K562 (cell line): ENCODE results near the gene ADAMTS6. TPM values are rescaled to one million over a fixed set of nuclear protein-coding genes. Genes with fewer than 3 reads are reported as not detected.

Experiments used
- ATAC-seq: fragments of 200-7000 bp; cut with Tn5 transposase; 3 replicates; pipeline ENCODE4 v1.9.1; 2020; ENCODE audit warnings: moderate library complexity
- BruUV-seq: library from RNA; stranded (reverse); fragments of 400-500 nt; replicated peaks from 2 replicates; lab custom pipeline; 2021; lab: Mats Ljungman, UMichigan
- CTCF ChIA-PET: fragments of 300-600 bp; formaldehyde crosslinking; extraction: SDS; loops from one replicate; lab custom pipeline; 2021; ENCODE audit warnings: low intra/inter-chr PET ratio; lab: Yijun Ruan, JAX
- POLR2A ChIA-PET: fragments of 300-600, 350-650 bp; sonication (Branson Sonifier 250); formaldehyde crosslinking; extraction: SDS; loops from one replicate; lab custom pipeline; 2021; ENCODE audit warnings: antibody characterized with exemption, inconsistent platforms; lab: Yijun Ruan, JAX
- DNase-seq, 4 experiments: peaks; one replicate each; pipeline versions ENCODE4 v3.0.0 to v3.0.0-alpha.2; 2011 to 2018; ENCODE audit warnings: low spot score in 3 of 4, mixed read lengths in 3 of 4; ENCODE audit errors: extremely low read depth in 1 of 4
- FAIRE-seq: peaks from 2 replicates; lab custom pipeline; 2011; peaks lifted over from hg19 to GRCh38; lab: Jason Lieb, UNC
- H2AFZ ChIP-seq: 2 replicates; pipeline ENCODE4 v1.6.0; 2011; ENCODE audit warnings: low read depth, low read length, control low read depth, inconsistent platforms
- H3K27ac ChIP-seq: fragments of 200-600 bp; 3 replicates; pipeline ENCODE4 v1.8.0; 2011; ENCODE audit warnings: low read depth, mild to moderate bottlenecking, control low read depth, inconsistent platforms, low read length, moderate library complexity, mixed read lengths; ENCODE audit errors: extremely low read depth
- H3K27me3 ChIP-seq, 2 experiments: fragments of 300-600 bp in 1 of 2; 2 replicates in 1 of 2; 3 replicates in 1 of 2; pipeline versions ENCODE4 v1.6.0 to v1.8.0; 2011; ENCODE audit warnings: inconsistent platforms in 2 of 2, low read length in 2 of 2, mild to moderate bottlenecking in 1 of 2, mixed read lengths in 1 of 2, moderate library complexity in 1 of 2; ENCODE audit not compliant: control insufficient read depth in 2 of 2, insufficient read depth in 2 of 2
- H3K36me3 ChIP-seq: fragments of 300-600 bp; 3 replicates; pipeline ENCODE4 v1.8.0; 2011; ENCODE audit warnings: mild to moderate bottlenecking, low read length, inconsistent platforms; ENCODE audit not compliant: control insufficient read depth, insufficient read depth
- H3K4me1 ChIP-seq, 2 experiments: fragments of 200-600 bp in 1 of 2; replicated peaks in 1 of 2; 2 replicates in 1 of 2; 3 replicates in 1 of 2; pipeline versions ENCODE4 v1.5.1 to v1.8.0; 2011; ENCODE audit warnings: inconsistent platforms in 2 of 2, low read length in 2 of 2, mild to moderate bottlenecking in 1 of 2, mixed read lengths in 1 of 2, moderate library complexity in 1 of 2; ENCODE audit not compliant: control insufficient read depth in 2 of 2, insufficient read depth in 2 of 2
- H3K4me2 ChIP-seq: 2 replicates; pipeline ENCODE4 v1.6.1; 2011; ENCODE audit warnings: low read length, control low read depth, inconsistent platforms, mixed read lengths; ENCODE audit not compliant: insufficient read depth
- H3K4me3 ChIP-seq: fragments of 200-600 bp; sonication (generic), shearing (Covaris generic); 2 replicates; pipeline ENCODE4 v1.5.1; 2016; ENCODE audit warnings: control low read depth, inconsistent platforms
- H3K79me2 ChIP-seq: fragments of 200-600 bp; 3 replicates; pipeline ENCODE4 v1.8.0; 2011; ENCODE audit warnings: low read length, inconsistent platforms; ENCODE audit not compliant: control insufficient read depth, insufficient read depth
- H3K9ac ChIP-seq, 2 experiments: 2 replicates each; pipeline versions ENCODE4 v1.6.0 to v1.6.1; 2011; ENCODE audit warnings: low read depth in 2 of 2, low read length in 2 of 2, control low read depth in 1 of 2, inconsistent platforms in 1 of 2, mild to moderate bottlenecking in 1 of 2, mixed read lengths in 1 of 2; ENCODE audit not compliant: insufficient read depth in 1 of 2
- H3K9me1 ChIP-seq: one replicate; pipeline ENCODE4 v1.6.0; 2011; ENCODE audit warnings: inconsistent platforms, mild to moderate bottlenecking, low read length, moderate library complexity; ENCODE audit not compliant: control insufficient read depth, insufficient read depth
- H3K9me3 ChIP-seq: replicated peaks from 2 replicates; pipeline ENCODE4 v1.5.1; 2011; ENCODE audit warnings: low read depth, low read length, inconsistent platforms; ENCODE audit not compliant: control insufficient read depth, insufficient read depth
- H4K20me1 ChIP-seq: replicated peaks from 2 replicates; pipeline ENCODE4 v1.6.1; 2011; ENCODE audit warnings: low read length, inconsistent platforms, mixed read lengths; ENCODE audit not compliant: control insufficient read depth, insufficient read depth
- BRCA1 ChIP-seq, 2 experiments: fragments of 450-650 bp in 1 of 2; sonication (generic) in 1 of 2; formaldehyde crosslinking in 1 of 2; IDR thresholded peaks; 2 replicates each; pipeline versions ENCODE4 v1.5.0 to v1.6.1; 2017 to 2020; ENCODE audit warnings: mild to moderate bottlenecking in 1 of 2, missing genetic modification reagents in 1 of 2
- FOXA1 ChIP-seq: fragments of 450-650 bp; IDR thresholded peaks from 2 replicates; pipeline ENCODE4 v1.6.1; 2016; ENCODE audit warnings: mild to moderate bottlenecking, borderline replicate concordance
- HOXB6 ChIP-seq: fragments of 250-450 bp; sonication (Bioruptor Pico); IDR thresholded peaks from 2 replicates; pipeline ENCODE4 v1.5.1; 2022; ENCODE audit warnings: mild to moderate bottlenecking, borderline replicate concordance
- KLF16 ChIP-seq: IDR thresholded peaks from 2 replicates; pipeline ENCODE4 v1.6.1; 2016; ENCODE audit warnings: antibody characterized with exemption
- MAZ ChIP-seq, 2 experiments: fragments of 450-650 bp in 1 of 2; sonication (generic) in 1 of 2; formaldehyde crosslinking; IDR thresholded peaks in 1 of 2; conservative IDR thresholded peaks in 1 of 2; 2 replicates each; pipeline versions ENCODE4 v1.4.0 to v1.5.0; 2020; ENCODE audit warnings: mild to moderate bottlenecking in 1 of 2, missing genetic modification reagents in 1 of 2
- MECOM ChIP-seq: fragments of 250-450 bp; sonication (Bioruptor Pico); IDR thresholded peaks from 2 replicates; pipeline ENCODE4 v1.8.0; 2022; ENCODE audit warnings: inconsistent platforms
- PHF21A ChIP-seq: fragments of 450-650 bp; IDR thresholded peaks from 2 replicates; pipeline ENCODE4 v1.6.1; 2017; ENCODE audit warnings: low read depth, borderline replicate concordance
- PHTF2 ChIP-seq: fragments of 250-450 bp; sonication (Bioruptor Pico); IDR thresholded peaks from 2 replicates; pipeline ENCODE4 v1.5.0; 2021; ENCODE audit warnings: mild to moderate bottlenecking
- RCOR1 ChIP-seq, 2 experiments: IDR thresholded peaks; 2 replicates each; pipeline ENCODE4 v1.6.1; 2012; ENCODE audit warnings: low read depth in 2 of 2, low read length in 2 of 2, borderline replicate concordance in 1 of 2, improper control_type of control experiment in 1 of 2
- ZEB2 ChIP-seq: fragments of 450-650 bp; IDR thresholded peaks from 2 replicates; pipeline ENCODE4 v1.6.1; 2016
- ZNF12 ChIP-seq: sonication (generic); formaldehyde crosslinking; IDR thresholded peaks from 2 replicates; pipeline ENCODE4 v1.4.0; 2020; ENCODE audit warnings: mild to moderate bottlenecking, missing genetic modification reagents
- ZNF239 ChIP-seq: fragments of 250-450 bp; sonication (Bioruptor Pico); IDR thresholded peaks from 2 replicates; pipeline ENCODE4 v1.4.0; 2020; ENCODE audit warnings: mild to moderate bottlenecking
- ZNF311 ChIP-seq: fragments of 250-450 bp; sonication (Bioruptor Pico); IDR thresholded peaks from 2 replicates; pipeline ENCODE4 v1.4.0; 2020; ENCODE audit warnings: mild to moderate bottlenecking, moderate library complexity
- WGBS: fragments of 100-300 bp; shearing (Covaris generic); methylation state at CpG from one replicate; pipeline ENCODE4 v1.1.6; 2016; ENCODE audit warnings: low coverage, mixed read lengths; ENCODE audit not compliant: insufficient coverage; ENCODE audit errors: missing lambda C conversion rate; 5-methylcytosine and 5-hydroxymethylcytosine counted together
- in situ Hi-C: fragments of 300-500 bp; cut with MboI; formaldehyde crosslinking; loops from 4 replicates; pipeline ENCODE4 v1.15.0; 2018; ENCODE audit warnings: inconsistent platforms, mixed read lengths
- intact Hi-C: fragments of 100-400 bp; cut with micrococcal nuclease; formaldehyde crosslinking; loops from 2 replicates; pipeline ENCODE4 v1.14.2; 2022
- polyA plus RNA-seq, 8 experiments: library from polyadenylated mRNA; depleted of rRNA in 4 of 8; stranded (reverse) in 5 of 8; unstranded in 3 of 8; fragments of >200 nt; fragmentation: Nextera tagmentation in 2 of 8; fragmentation: Illumina TruSeq in 1 of 8; extraction: Ambion mirVana in 2 of 8; extraction: Trizol in 1 of 8; gene quantifications; 2 replicates each; pipeline versions ENCODE4 v1.2.1 to v1.2.3, GENCODE V29; 2011 to 2014; ENCODE audit warnings: inconsistent platforms in 1 of 8, missing spikeins in 1 of 8
- total RNA-seq, 7 experiments: library from RNA; depleted of rRNA in 6 of 7; stranded (reverse); fragments of >200 nt in 6 of 7; fragmentation: Illumina TruSeq in 2 of 7; extraction: Trizol in 2 of 7; gene quantifications; 2 replicates each; pipeline versions ENCODE4 v1.2.1 to v1.2.3, GENCODE V29; 2011 to 2021; ENCODE audit warnings: low replicate concordance in 1 of 7
- TF ChIP-seq, protein P1 (sequence below): fragments of 250-450 bp; sonication (Bioruptor Pico); IDR thresholded peaks from 2 replicates; pipeline ENCODE4 v1.8.0; 2021; ENCODE audit warnings: mild to moderate bottlenecking, moderate library complexity
- TF ChIP-seq, protein P2 (sequence below): fragments of 250-450 bp; sonication (Bioruptor Pico); IDR thresholded peaks from 2 replicates; pipeline ENCODE4 v1.9.0; 2021; ENCODE audit warnings: mild to moderate bottlenecking

Gene ADAMTS6
- total and polyA plus RNA-seq, 9 of the 15 experiments (the other 6 are each of a cell fraction or from before 2014, with no cell fraction given) = 0.57 to 5.3 (median 1.5) TPM

DNA sequence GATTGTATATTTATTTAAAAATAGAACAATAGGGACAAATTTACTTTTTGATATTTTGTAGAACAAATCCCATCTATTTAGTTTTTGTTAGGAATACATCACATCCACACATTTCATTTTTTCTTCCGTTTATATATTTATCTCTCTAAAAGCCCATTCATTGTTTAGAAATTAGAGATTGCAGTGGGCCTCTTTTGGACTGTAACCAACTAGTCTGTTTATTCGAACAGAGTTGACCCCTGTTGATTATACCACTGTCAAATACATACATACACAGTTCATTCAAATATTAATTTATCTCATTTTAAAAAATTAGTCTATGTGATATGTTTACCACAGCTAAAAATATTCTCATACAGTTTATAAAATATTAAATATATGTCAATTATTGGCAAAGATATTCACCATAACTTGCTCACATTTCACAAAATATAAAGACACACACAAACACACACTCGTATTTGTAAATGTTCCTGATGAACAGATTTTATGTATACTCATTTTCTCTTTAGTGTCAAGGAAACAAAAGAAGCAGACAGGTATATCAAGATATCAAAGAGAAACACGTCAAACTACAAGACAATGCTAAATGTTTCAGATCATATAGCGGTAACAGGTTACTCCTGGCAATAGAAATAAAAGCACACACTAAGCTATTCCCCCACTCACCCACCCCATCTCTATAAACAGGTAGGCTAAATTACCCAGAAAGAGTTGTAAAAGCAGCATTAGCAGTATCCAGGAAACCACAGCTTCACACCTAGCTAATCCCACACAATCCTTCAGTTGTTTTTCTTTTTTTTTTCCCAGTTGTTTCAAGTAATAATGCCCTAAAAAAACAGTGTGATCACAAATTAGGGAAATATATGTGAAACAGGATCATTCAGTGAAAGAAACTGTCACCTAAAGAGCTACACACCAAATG is 283.9 kb downstream of the ADAMTS6 start:
- in situ Hi-C loops (no loop called here), intact Hi-C loops (no loop called here)

More for the DNA sequence above, 283.9 kb downstream of the ADAMTS6 start:
- no peaks in the 10 kb centered on the region for H3K9me1 ChIP-seq
- H3K4me1 ChIP-seq = no peaks in the 10 kb centered on the region
- no peaks in the 10 kb centered on the region for H3K79me2 ChIP-seq
- no peak overlapping the region for H2AFZ ChIP-seq
- ChIA-PET POLR2A (no interaction called here), CTCF (no interaction called here)
- FAIRE-seq (no peak), ATAC-seq (no peak), DNase-seq (no peak)
- no peaks in the 10 kb centered on the region for H3K27me3 ChIP-seq
- no peaks in the 10 kb centered on the region for H4K20me1 ChIP-seq
- no peak overlapping the region for H3K4me2 ChIP-seq
- BruUV-seq = no TSS peak
- no peak overlapping the region for H3K27ac ChIP-seq
- TF ChIP-seq FOXA1 = no peak
- no peak for TF ChIP-seq ZNF311 (CRISPR knock-in tag)
- TF ChIP-seq ZNF239 (CRISPR knock-in tag) = no peak
- no peak for TF ChIP-seq PHF21A
- TF ChIP-seq, protein P1, sequence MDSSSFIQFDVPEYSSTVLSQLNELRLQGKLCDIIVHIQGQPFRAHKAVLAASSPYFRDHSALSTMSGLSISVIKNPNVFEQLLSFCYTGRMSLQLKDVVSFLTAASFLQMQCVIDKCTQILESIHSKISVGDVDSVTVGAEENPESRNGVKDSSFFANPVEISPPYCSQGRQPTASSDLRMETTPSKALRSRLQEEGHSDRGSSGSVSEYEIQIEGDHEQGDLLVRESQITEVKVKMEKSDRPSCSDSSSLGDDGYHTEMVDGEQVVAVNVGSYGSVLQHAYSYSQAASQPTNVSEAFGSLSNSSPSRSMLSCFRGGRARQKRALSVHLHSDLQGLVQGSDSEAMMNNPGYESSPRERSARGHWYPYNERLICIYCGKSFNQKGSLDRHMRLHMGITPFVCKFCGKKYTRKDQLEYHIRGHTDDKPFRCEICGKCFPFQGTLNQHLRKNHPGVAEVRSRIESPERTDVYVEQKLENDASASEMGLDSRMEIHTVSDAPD = no peak
- TF ChIP-seq RCOR1 (IDR thresholded peaks at IDR 0.05; ENCODE audit: borderline replicate concordance in 1 of 2, low read depth in 2 of 2, low read length in 2 of 2) = no peak
- no peak for TF ChIP-seq MAZ (CRISPR knock-in tag; conservative IDR thresholded peaks at IDR 0.05 in 1 of 2, IDR thresholded peaks at IDR 0.05 in 1 of 2)
- no peak for TF ChIP-seq MECOM (CRISPR knock-in tag)
- TF ChIP-seq, protein P2, sequence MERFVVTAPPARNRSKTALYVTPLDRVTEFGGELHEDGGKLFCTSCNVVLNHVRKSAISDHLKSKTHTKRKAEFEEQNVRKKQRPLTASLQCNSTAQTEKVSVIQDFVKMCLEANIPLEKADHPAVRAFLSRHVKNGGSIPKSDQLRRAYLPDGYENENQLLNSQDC (CRISPR knock-in tag) = no peak
- no peak for TF ChIP-seq KLF16
- no peak for TF ChIP-seq BRCA1 (IDR thresholded peaks at IDR 0.05)
- no peak for TF ChIP-seq BRCA1 (CRISPR knock-in tag; IDR thresholded peaks at IDR 0.05)
- TF ChIP-seq HOXB6 = no peak
- TF ChIP-seq ZEB2 = no peak
- TF ChIP-seq PHTF2 (CRISPR knock-in tag) = no peak
- no peak for TF ChIP-seq ZNF12
- H3K4me3 ChIP-seq = no peak overlapping the region
- no peaks in the 10 kb centered on the region for H3K36me3 ChIP-seq
- no peaks in the 10 kb centered on the region for H3K9me3 ChIP-seq
- no peak overlapping the region for H3K9ac ChIP-seq
- WGBS = 9% methylated on average over 5 of the region's 5 CpGs
